GM13976 (cell line): Measurements from ENCODE around the gene CLEC20A.

Experiments
- DNase-seq: peaks from one replicate; pipeline ENCODE4 v3.0.0; 2012; ENCODE audit warnings: low spot score
- CTCF ChIP-seq: IDR thresholded peaks from 2 replicates; pipeline ENCODE4 v1.5.1; 2012; ENCODE audit warnings: borderline replicate concordance, mild to moderate bottlenecking; ENCODE audit not compliant: insufficient read depth; ENCODE audit errors: extremely low read depth, missing control alignments, control extremely low read depth
- in situ Hi-C: fragments of 300-500 bp; cut with MboI; formaldehyde crosslinking; loops from one replicate; pipeline ENCODE4 v1.12.0; 2022; ENCODE audit warnings: low sequenced_read_pairs, mixed read lengths, inconsistent platforms; ENCODE audit not compliant: unreplicated experiment

The CLEC20A gene

DNA sequence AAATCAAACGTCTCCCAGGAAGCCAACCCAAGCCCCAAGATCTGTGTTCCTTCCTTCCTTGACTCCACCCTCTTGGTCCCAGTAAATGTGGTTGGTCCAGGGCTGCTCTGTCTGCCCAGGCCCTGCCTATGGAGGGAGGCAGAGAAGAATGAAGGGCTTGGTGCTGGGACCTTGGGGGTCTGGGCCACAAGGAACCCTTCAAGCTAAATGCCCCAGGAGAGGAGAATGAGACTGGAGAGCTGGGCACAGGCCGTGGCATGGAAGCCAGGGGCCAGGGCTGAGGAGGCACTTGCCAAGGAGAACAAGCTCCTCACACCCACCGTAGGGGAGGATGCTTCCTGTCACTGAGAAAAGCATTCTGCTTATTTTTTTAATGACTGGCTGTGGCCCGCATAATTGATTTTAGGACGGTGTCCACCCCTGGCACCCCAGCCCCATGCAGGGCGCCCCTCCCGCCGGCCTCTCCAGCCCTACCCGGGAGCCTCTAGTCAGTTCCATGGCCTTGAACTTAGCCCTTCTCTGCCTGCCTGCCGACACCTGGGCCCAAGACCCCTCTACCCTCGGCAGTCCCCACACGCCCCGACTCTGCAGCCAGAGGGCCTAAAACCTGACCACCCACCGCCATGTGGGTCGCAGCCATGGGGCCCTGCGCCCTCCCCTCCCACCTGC is 889 bp downstream of the CLEC20A start:
- in situ Hi-C loops, result no loop called here

GRCh38 chr1:178495158-178495557 is 1.6 kb downstream of the CLEC20A start:
- DNase-seq, result no peak
- in situ Hi-C loops, result no loop called here
- no peak for TF ChIP-seq CTCF

More for the DNA sequence above, 889 bp downstream of the CLEC20A start:
- TF ChIP-seq CTCF, result no peak
- peak; percentile 18 for DNase-seq

GRCh38 chr1:178494569-178494971 is 2.2 kb downstream of the CLEC20A start:
- no peak for TF ChIP-seq CTCF
- in situ Hi-C loops, result no loop called here
- DNase-seq, result no peak

DNA sequence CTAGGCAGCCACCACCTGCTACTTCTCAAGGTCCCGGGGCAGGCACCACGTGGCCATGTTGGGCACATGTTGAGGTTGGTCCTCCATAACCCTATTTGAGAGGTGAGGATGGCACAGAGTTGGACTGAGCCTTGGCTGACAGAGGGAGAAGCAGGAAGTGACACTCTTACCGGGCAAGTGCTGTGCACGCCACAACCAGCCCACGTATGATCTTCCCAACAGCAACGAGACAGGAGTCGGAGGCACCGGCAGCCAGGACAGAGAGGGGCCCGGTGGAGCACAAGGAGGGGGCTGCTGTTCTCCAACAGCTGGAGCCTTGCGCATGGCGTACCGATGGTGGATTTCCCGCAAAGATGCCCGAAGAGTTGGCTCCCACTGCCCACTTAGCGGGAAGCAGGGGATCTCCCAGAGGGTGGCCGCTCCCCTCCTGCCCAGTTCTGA is 3.4 kb downstream of the CLEC20A start:
- no peak for TF ChIP-seq CTCF
- in situ Hi-C loops, result no loop called here
- peak; percentile 11 for DNase-seq

DNA sequence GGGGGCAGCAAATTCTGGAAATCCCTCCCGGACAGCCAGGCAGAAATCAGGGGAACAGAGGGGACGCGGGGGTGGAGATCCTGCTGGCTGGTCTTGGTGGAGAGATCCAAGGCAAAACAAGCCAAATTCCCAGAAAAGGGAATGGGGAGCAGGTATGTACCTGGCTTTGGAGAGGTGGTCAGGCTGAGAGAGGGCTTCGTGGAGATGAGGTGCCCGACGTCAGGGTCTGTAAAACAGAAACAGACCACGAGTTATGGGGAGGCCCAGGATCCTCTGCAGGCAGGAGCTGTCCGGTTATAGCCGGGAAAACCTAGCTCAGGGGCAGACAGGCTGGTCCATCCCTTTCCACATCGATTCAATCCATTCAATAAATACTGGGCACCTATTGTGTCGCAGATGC is 4.4 kb downstream of the CLEC20A start:
- TF ChIP-seq CTCF, result no peak
- in situ Hi-C loops, result no loop called here
- peak; percentile 5 for DNase-seq

DNA sequence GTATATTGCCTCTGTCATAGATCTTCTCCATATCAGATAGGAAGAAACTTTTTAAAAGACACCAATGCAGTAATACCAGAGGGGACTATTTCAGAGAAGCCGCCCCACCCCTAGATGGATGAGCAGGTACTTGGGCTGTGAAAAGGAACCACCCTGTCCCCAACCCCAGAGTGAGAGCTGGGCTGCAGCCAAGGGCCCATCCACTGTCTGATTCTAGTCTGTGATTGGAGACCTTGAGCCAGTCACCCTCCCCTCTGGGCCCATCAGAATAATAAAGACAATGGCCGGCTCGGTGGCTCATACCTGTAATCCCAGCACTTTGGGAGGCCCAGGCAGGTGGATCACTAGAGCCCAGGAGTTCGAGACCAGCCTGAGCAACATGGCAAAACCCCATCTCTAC is 5.0 kb downstream of the CLEC20A start:
- TF ChIP-seq CTCF, result no peak
- in situ Hi-C loops, result no loop called here
- peak; percentile 9 for DNase-seq
